GM19239 (cell line): Measurements from ENCODE around the gene NOPCHAP1.

Source experiments
- DNase-seq: peaks from one replicate; pipeline ENCODE4 v3.0.0; 2011; ENCODE audit warnings: low spot score; ENCODE audit not compliant: insufficient read length
- FAIRE-seq: peaks from 2 replicates; lab custom pipeline; 2011; peaks lifted over from hg19 to GRCh38; lab: Jason Lieb, UNC

The NOPCHAP1 gene

DNA sequence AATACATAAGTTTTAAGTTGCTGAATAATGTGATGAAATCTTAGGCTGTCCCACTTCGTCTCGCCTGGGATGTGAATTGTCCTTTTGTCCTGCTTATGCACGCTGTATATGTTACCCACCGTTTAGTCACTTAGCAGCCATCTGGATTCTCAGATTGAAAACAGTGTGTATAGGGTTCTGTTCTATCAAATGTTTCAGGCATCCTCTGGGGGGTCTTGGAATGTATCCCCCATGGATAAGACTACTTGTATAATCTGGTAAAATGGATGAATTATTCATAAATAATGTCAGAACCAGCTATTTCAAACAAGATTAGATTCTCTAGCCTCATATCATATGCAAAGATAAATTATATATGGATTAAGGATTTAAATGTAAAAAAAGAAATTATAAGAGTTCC, 29.4 kb downstream of the NOPCHAP1 start:
- FAIRE-seq (no peak), DNase-seq (no peak)

GRCh38 chr12:105018012-105018411, 31.9 kb downstream of the NOPCHAP1 start:
- DNase-seq (no peak), FAIRE-seq (no peak)

- FAIRE-seq (no peak), DNase-seq (no peak)
These were observed 32.7 kb downstream of the NOPCHAP1 start for GRCh38 chr12:105018776-105019175.

- DNase-seq (no peak), FAIRE-seq (no peak)
These were observed 34.3 kb downstream of the NOPCHAP1 start for GRCh38 chr12:105020241-105020962.

GRCh38 chr12:105024928-105025327, 38.8 kb downstream of the NOPCHAP1 start:
- DNase-seq (no peak), FAIRE-seq (no peak)

- DNase-seq, result no peak
- no peak for FAIRE-seq
These were observed 39.8 kb downstream of the NOPCHAP1 start for GRCh38 chr12:105025890-105026289.

- no peak for FAIRE-seq
These were observed 40.3 kb downstream of the NOPCHAP1 start for GRCh38 chr12:105026411-105026810.

GRCh38 chr12:105030820-105031807, 45.0 kb downstream of the NOPCHAP1 start:
- DNase-seq (peak; percentile 4), FAIRE-seq (peak; percentile 94)

More at GRCh38 chr12:105026411-105026810, 40.3 kb downstream of the NOPCHAP1 start:
- no peak for DNase-seq

- DNase-seq (no peak), FAIRE-seq (peak; percentile 74)
These were observed 46.7 kb downstream of the NOPCHAP1 start for GRCh38 chr12:105032703-105033357.

GRCh38 chr12:105033851-105034250, 47.7 kb downstream of the NOPCHAP1 start:
- no peak for DNase-seq

More at GRCh38 chr12:105033851-105034250, 47.7 kb downstream of the NOPCHAP1 start:
- FAIRE-seq, result peak; percentile 82
